ENCODE results near the gene CENPP.

CENPP gene

DNA sequence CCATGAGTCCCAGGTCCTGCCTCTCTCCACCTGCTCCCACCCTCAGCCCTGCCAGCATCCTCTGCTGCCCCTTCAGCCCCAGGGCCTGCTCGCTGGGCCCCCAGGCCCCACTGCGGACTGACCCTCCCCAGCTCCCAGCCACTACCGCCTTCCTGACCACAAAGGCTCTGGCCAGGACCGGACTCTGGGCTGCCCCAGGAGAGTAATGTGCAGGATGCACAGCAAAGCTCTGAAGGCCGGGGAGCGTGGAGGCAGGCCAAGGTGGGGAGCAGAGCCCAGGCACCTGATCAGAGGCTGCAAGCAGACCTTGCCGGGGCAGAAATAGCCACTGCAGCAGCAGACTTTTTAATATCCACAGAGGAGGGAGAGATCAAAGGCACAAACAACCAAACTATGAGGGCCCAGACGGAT is 316.3 kb downstream of the CENPP start:
- no peak for DNase-seq (ENCODE audit: low read depth)
- no peak overlapping the region for H3K4me3 ChIP-seq (ENCODE audit: low read depth, low read length)
- TF ChIP-seq, protein P1, sequence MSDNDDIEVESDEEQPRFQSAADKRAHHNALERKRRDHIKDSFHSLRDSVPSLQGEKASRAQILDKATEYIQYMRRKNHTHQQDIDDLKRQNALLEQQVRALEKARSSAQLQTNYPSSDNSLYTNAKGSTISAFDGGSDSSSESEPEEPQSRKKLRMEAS (IDR thresholded peaks at IDR 0.05; ENCODE audit: low read depth, low read length), result no peak
- TF ChIP-seq, protein P2, sequence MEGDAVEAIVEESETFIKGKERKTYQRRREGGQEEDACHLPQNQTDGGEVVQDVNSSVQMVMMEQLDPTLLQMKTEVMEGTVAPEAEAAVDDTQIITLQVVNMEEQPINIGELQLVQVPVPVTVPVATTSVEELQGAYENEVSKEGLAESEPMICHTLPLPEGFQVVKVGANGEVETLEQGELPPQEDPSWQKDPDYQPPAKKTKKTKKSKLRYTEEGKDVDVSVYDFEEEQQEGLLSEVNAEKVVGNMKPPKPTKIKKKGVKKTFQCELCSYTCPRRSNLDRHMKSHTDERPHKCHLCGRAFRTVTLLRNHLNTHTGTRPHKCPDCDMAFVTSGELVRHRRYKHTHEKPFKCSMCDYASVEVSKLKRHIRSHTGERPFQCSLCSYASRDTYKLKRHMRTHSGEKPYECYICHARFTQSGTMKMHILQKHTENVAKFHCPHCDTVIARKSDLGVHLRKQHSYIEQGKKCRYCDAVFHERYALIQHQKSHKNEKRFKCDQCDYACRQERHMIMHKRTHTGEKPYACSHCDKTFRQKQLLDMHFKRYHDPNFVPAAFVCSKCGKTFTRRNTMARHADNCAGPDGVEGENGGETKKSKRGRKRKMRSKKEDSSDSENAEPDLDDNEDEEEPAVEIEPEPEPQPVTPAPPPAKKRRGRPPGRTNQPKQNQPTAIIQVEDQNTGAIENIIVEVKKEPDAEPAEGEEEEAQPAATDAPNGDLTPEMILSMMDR (IDR thresholded peaks at IDR 0.05; ENCODE audit: low read depth, low read length), result no peak
- TF ChIP-seq POLR2A (IDR thresholded peaks at IDR 0.05; ENCODE audit: extremely low read depth, insufficient read length), result no peak
- no peak for TF ChIP-seq MYC (IDR thresholded peaks at IDR 0.05; ENCODE audit: low read depth, low read length)

DNA sequence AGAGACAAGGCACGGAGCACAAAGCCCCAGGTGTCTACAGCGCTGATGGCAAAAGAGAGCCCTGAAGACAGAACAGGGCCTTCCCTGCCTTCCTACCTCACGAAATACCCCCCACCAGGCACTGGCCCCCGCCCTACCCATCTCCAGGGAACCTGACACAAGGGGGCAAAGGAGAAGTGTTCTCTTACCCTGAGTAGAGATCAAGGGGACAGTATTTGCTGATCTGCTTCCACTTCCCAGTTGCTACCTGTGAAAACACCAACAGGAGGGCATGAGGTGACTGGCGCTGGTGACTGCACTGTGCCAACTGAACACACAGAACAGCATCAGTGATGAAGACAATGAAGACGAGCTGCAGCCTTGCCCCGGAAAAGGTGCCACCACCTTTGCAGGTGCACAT is 316.8 kb downstream of the CENPP start:
- DNase-seq (ENCODE audit: low read depth), result no peak
- H3K4me3 ChIP-seq (ENCODE audit: low read depth, low read length), result no peak overlapping the region
- TF ChIP-seq MYC (IDR thresholded peaks at IDR 0.05; ENCODE audit: low read depth, low read length), result no peak
- TF ChIP-seq, protein P2 (IDR thresholded peaks at IDR 0.05; ENCODE audit: low read depth, low read length), result no peak

DNA sequence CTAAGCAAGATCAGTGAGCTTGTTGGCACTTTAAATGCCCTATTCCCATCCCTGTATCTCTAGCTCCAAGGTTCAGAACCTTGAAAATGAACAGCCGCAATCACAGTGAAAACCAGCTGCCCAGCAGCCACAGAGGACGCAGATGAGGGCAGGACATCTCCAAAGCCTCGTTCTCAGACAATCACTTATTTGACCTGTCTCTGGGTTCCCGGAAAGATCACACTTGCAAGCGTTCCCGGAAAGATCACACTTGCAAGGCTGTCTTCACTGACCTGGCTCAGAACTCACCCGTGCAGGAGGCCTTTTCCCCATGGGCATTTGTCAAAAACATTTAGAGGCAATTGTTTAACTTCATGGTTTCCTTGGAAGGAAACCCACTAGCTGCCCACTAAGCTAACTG is 318.5 kb downstream of the CENPP start:
- TF ChIP-seq MYC (IDR thresholded peaks at IDR 0.05; ENCODE audit: low read depth, low read length) (no peak), POLR2A (IDR thresholded peaks at IDR 0.05; ENCODE audit: extremely low read depth, insufficient read length) (no peak)
- TF ChIP-seq, protein P1 (IDR thresholded peaks at IDR 0.05; ENCODE audit: low read depth, low read length), result no peak
- TF ChIP-seq, protein P2 (IDR thresholded peaks at IDR 0.05; ENCODE audit: low read depth, low read length), result no peak
- DNase-seq (ENCODE audit: low read depth), result no peak
- H3K4me3 ChIP-seq (ENCODE audit: low read depth, low read length), result no peak overlapping the region

DNA sequence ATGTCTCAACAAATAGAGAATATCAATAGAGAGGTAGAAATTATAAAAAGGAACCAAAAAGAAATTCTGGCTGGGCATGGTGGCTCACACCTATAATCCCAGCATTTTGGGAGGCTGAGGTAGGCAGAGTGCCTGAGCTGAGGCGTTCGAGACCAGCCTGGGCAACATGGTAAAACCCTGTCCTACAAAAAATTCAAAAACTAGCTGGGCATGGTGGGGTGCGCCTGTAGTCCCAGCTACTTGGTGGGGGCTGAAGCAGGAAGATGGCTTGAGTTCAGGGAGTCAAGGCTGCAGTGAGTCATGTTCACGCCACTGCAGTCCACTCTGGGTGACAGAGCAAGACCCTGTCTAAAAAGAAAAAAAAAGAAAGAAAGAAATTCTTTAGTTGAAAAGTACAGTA is 319.3 kb downstream of the CENPP start:
- no peak overlapping the region for H3K4me3 ChIP-seq (ENCODE audit: low read depth, low read length)
- TF ChIP-seq MYC (IDR thresholded peaks at IDR 0.05; ENCODE audit: low read depth, low read length) (no peak), POLR2A (IDR thresholded peaks at IDR 0.05; ENCODE audit: extremely low read depth, insufficient read length) (no peak)
- TF ChIP-seq, protein P2 (IDR thresholded peaks at IDR 0.05; ENCODE audit: low read depth, low read length), result no peak
- TF ChIP-seq, protein P1 (IDR thresholded peaks at IDR 0.05; ENCODE audit: low read depth, low read length), result no peak
- DNase-seq (ENCODE audit: low read depth), result no peak

DNA sequence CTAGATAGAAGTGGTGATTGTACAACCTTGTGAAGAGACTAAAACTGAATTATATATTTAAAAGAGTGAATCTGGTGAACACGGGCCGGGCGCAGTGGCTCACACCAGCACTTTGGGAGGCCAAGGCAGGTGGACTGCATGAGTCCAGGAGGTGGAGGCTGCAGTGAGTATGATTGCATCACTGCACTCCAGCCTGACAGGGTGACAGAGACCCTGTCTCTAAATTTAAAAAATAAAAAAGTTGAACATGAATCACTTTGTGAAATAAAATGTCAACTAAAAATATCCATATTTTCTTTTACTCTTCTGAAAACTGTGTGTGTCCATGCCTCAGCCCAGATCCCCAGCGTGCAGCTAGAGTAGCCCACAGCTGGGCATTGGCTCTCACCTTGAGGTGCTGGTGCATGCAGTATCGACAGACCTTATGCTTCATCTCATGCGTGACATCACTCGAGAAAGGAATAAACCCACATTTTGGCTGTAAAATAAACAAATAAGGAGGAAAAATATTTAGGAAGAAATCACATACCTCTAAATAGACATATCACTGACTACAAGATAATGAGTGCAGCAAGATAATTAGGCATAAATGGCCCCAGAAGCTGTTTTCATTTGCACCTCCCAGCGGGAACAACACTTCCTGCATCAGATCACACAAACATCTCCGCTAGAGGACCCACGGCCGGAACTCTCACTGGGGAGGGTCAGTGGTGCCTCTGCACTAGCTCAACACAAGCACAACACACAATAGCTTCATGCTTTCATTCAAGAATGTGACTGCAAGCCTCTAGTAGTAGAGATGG is 322.1 kb downstream of the CENPP start:
- DNase-seq (ENCODE audit: low read depth), result no peak
- no peak overlapping the region for H3K4me3 ChIP-seq (ENCODE audit: low read depth, low read length)
- no peak for TF ChIP-seq POLR2A (IDR thresholded peaks at IDR 0.05; ENCODE audit: extremely low read depth, insufficient read length)
- TF ChIP-seq, protein P2 (IDR thresholded peaks at IDR 0.05; ENCODE audit: low read depth, low read length), result no peak
- no peak for TF ChIP-seq MYC (IDR thresholded peaks at IDR 0.05; ENCODE audit: low read depth, low read length)
- TF ChIP-seq, protein P1 (IDR thresholded peaks at IDR 0.05; ENCODE audit: low read depth, low read length), result no peak

All from NB4 (cell line).